Gastrocnemius medialis (tissue), 4 donors: ENCODE results near the gene STX3.

Experiments
- POLR2A ChIP-seq, 2 donors: fragments of 450-650 bp; IDR thresholded peaks; one replicate each; pipeline ENCODE4 v1.6.1; 2017; ENCODE audit warnings: antibody characterized with exemption in 2 of 2, mild to moderate bottlenecking in 2 of 2, moderate library complexity in 2 of 2
- TF ChIP-seq, protein P1 (sequence below), 5 experiments: fragments of 450-650 bp in 3 of 5; fragments of 200-600 bp in 2 of 5; sonication (generic) in 2 of 5; IDR thresholded peaks in 4 of 5; conservative IDR thresholded peaks in 1 of 5; 1 replicate in 4 of 5; 2 replicates in 1 of 5; pipeline ENCODE4 v1.5.1; 2016 to 2019; ENCODE audit warnings: antibody characterized with exemption in 5 of 5, mild to moderate bottlenecking in 3 of 5, moderate library complexity in 3 of 5

DNA sequence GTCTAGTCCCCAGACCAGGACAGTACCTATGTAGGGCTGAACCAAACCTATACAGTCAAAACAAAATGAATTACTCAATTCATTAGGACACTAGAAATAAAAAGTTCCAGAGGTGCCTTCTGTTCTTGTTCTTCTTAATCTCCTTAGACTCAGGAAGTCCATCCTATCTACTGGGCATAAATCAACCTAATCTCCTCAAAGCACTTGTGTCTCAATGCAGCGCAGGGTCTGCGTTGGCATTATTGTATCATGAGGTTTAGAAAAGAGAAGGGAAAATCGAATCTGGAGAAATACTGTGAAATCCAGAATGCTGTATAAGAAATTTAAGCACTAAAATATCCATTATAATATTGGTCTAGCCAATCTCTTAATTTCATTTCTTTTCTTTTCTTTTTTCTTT, 39.1 kb upstream of the STX3 start:
- TF ChIP-seq, protein P1, sequence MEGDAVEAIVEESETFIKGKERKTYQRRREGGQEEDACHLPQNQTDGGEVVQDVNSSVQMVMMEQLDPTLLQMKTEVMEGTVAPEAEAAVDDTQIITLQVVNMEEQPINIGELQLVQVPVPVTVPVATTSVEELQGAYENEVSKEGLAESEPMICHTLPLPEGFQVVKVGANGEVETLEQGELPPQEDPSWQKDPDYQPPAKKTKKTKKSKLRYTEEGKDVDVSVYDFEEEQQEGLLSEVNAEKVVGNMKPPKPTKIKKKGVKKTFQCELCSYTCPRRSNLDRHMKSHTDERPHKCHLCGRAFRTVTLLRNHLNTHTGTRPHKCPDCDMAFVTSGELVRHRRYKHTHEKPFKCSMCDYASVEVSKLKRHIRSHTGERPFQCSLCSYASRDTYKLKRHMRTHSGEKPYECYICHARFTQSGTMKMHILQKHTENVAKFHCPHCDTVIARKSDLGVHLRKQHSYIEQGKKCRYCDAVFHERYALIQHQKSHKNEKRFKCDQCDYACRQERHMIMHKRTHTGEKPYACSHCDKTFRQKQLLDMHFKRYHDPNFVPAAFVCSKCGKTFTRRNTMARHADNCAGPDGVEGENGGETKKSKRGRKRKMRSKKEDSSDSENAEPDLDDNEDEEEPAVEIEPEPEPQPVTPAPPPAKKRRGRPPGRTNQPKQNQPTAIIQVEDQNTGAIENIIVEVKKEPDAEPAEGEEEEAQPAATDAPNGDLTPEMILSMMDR (IDR thresholded peaks at IDR 0.05 in 4 of 5, conservative IDR thresholded peaks at IDR 0.05 in 1 of 5), result no peak
- TF ChIP-seq POLR2A (IDR thresholded peaks at IDR 0.05), result no peak
